CD4-positive, alpha-beta T cell (primary cell): ENCODE data around the gene PPP1R37. TPM values are rescaled to one million over a fixed set of nuclear protein-coding genes. Genes with fewer than 3 reads are reported as not detected.
A peak's percentile ranks its signal among the peaks of the same experiment; 100 is the strongest.

Experiments
- ATAC-seq: fragments of 200-7000 bp; cut with Tn5 transposase; one replicate; pipeline ENCODE4 v1.10.0; 2022; ENCODE audit warnings: mild to moderate bottlenecking; ENCODE audit not compliant: poor library complexity
- CTCF ChIA-PET: fragments of 350-600 bp; sonication (Branson Sonifier 250); formaldehyde crosslinking; loops from one replicate; lab custom pipeline; 2021; ENCODE audit warnings: antibody characterized with exemption, inconsistent platforms; lab: Charles Lee
- POLR2A ChIA-PET: fragments of 350-600 bp; sonication (Branson Sonifier 250); formaldehyde crosslinking; loops from one replicate; lab custom pipeline; 2021; ENCODE audit warnings: antibody characterized with exemption, inconsistent platforms; lab: Charles Lee
- DNase-seq, 14 experiments: peaks; one replicate each; pipeline ENCODE4 v3.0.0-alpha.2; 2013 to 2020; ENCODE audit warnings: mixed read lengths in 2 of 14
- H3K27ac ChIP-seq, 2 donors: one replicate each; pipeline versions ENCODE4 v1.5.1 to v1.7.0; 2013; ENCODE audit warnings: low read length in 2 of 2, low read depth in 1 of 2, mild to moderate bottlenecking in 1 of 2
- H3K27me3 ChIP-seq, 2 experiments: 1 replicate in 1 of 2; 2 replicates in 1 of 2; pipeline versions ENCODE4 v1.6.1 to v1.7.0; 2013; ENCODE audit warnings: low read length in 2 of 2, control low read depth in 1 of 2, mild to moderate bottlenecking in 1 of 2, moderate library complexity in 1 of 2; ENCODE audit not compliant: insufficient read depth in 2 of 2, control insufficient read depth in 1 of 2
- H3K36me3 ChIP-seq: one replicate; pipeline ENCODE4 v1.6.1; 2013; ENCODE audit warnings: low read length, control low read depth; ENCODE audit not compliant: insufficient read depth
- H3K4me1 ChIP-seq: one replicate; pipeline ENCODE4 v1.6.1; 2013; ENCODE audit warnings: low read length, control low read depth; ENCODE audit not compliant: insufficient read depth
- H3K4me3 ChIP-seq: one replicate; pipeline ENCODE4 v1.5.1; 2013; ENCODE audit warnings: mild to moderate bottlenecking, low read length, moderate library complexity
- H3K9me3 ChIP-seq, 2 experiments: 1 replicate in 1 of 2; 2 replicates in 1 of 2; pipeline versions ENCODE4 v1.6.1 to v1.7.0; 2013; ENCODE audit warnings: low read length in 2 of 2, mild to moderate bottlenecking in 2 of 2, control low read depth in 1 of 2, moderate library complexity in 1 of 2; ENCODE audit not compliant: control insufficient read depth in 1 of 2, insufficient read depth in 1 of 2
- H3K27ac Mint-ChIP-seq: one replicate; pipeline ENCODE4 v1.8.0; 2020; ENCODE audit warnings: mixed read lengths
- H3K27me3 Mint-ChIP-seq: one replicate; pipeline ENCODE4 v1.8.0; 2021; ENCODE audit warnings: mixed read lengths
- H3K36me3 Mint-ChIP-seq: one replicate; pipeline ENCODE4 v1.8.0; 2021; ENCODE audit warnings: low read depth, mixed read lengths
- H3K4me1 Mint-ChIP-seq: one replicate; pipeline ENCODE4 v1.8.0; 2021; ENCODE audit warnings: low read depth, mixed read lengths
- H3K4me3 Mint-ChIP-seq: one replicate; pipeline ENCODE4 v1.8.0; 2020; ENCODE audit warnings: mild to moderate bottlenecking, mixed read lengths
- H3K9me3 Mint-ChIP-seq: one replicate; pipeline ENCODE4 v1.8.0; 2020; ENCODE audit warnings: mixed read lengths
- CTCF ChIP-seq: fragments of 200-600 bp; IDR thresholded peaks from one replicate; pipeline ENCODE4 v1.8.0; 2022; ENCODE audit warnings: antibody characterized with exemption, mild to moderate bottlenecking
- intact Hi-C, 2 experiments: fragments of 100-400 bp; cut with DNase I in 1 of 2; cut with micrococcal nuclease in 1 of 2; formaldehyde crosslinking; loops; one replicate each; pipeline versions ENCODE4 v1.15.1 to v1.9.0; 2023 to 2025; cut with DNase I, micrococcal nuclease
- total RNA-seq, 174 experiments: library from RNA in 2 of 174; stranded (reverse) in 2 of 174; gene quantifications; one replicate each; pipeline ENCODE4 v1.2.3 and lab custom pipeline; 2021 to 2026

Gene PPP1R37
- total RNA-seq, 2 experiments from 2014 or later = 17.2 to 19.6 TPM

GRCh38 chr19:45076851-45077730 is 15.9 kb upstream of the PPP1R37 start:
- CTCF ChIA-PET = interaction anchor here (1.1 kb wide), 1 partner anchor 18 kb away, joined by 3 read pairs; no protein-coding TSS in a partner anchor
- Mint-ChIP-seq H3K4me3 (peak overlapping the region; percentile 85), H3K27me3 (no peaks in the 10 kb centered on the region), H3K9me3 (no peaks in the 10 kb centered on the region), H3K27ac (peak overlapping the region; percentile 33), H3K4me1 (peaks cover 42% of the 10 kb centered on the region), H3K36me3 (peaks cover 14% of the 10 kb centered on the region)
- TF ChIP-seq CTCF = no peak
- DNase-seq (peak in 3 of 14 experiments; percentile 20 to 33 (median 28)), ATAC-seq (no peak)
- Histone ChIP-seq H3K36me3 (peaks cover 5% of the 10 kb centered on the region), H3K27ac (peak overlapping the region; percentile 32 to 65), H3K27me3 (no peaks in the 10 kb centered on the region), H3K9me3 (no peaks in the 10 kb centered on the region), H3K4me3 (peak overlapping the region; percentile 47), H3K4me1 (peaks cover 60% of the 10 kb centered on the region)
- intact Hi-C loops = no loop called here
- POLR2A ChIA-PET = interaction anchor here (2.8 to 4.0 kb wide), 2 partner anchors 14 to 15 kb away, joined by 9 to 49 read pairs; partner anchors contain the start of gene PPP1R37

- Histone ChIP-seq H3K27me3 (no peaks in the 10 kb centered on the region), H3K36me3 (peaks cover 9% of the 10 kb centered on the region), H3K9me3 (no peaks in the 10 kb centered on the region), H3K4me3 (peak overlapping the region; percentile 93), H3K4me1 (peaks cover 62% of the 10 kb centered on the region), H3K27ac (peak overlapping the region in 1 of 2 donors; percentile 75)
- peak overlapping the region; percentile 93 for H3K4me3 Mint-ChIP-seq
- no peak for DNase-seq
- ATAC-seq = no peak
- POLR2A ChIA-PET = interaction anchor here (0.7 to 4.0 kb wide), 4 partner anchors 14 to 232 kb away, joined by 3 to 49 read pairs (median 3); partner anchors contain the start of genes CLASRP, NECTIN2 and PPP1R37
- H3K4me1 Mint-ChIP-seq = peaks cover 45% of the 10 kb centered on the region
- H3K36me3 Mint-ChIP-seq = peaks cover 17% of the 10 kb centered on the region
- H3K27me3 Mint-ChIP-seq = no peaks in the 10 kb centered on the region
- intact Hi-C loops = loop anchor here (1.0 to 2.0 kb wide), 3 partner anchors 14 to 101 kb away; partner anchors contain the start of genes CLASRP (in 1 of the 2) and PPP1R37 (in 1 of the 2)
- TF ChIP-seq CTCF = no peak
- H3K27ac Mint-ChIP-seq = no peak overlapping the region
- CTCF ChIA-PET = interaction anchor here (1.0 to 2.4 kb wide), 2 partner anchors 14 to 47 kb away, joined by 3 to 15 read pairs; partner anchors contain the start of gene PPP1R37
- no peaks in the 10 kb centered on the region for H3K9me3 Mint-ChIP-seq
These were observed 14.5 kb upstream of the PPP1R37 start for GRCh38 chr19:45078390-45079062.
